ENCODE measurements around the gene TNFRSF19.

Gene TNFRSF19

GRCh38 chr13:23552661-23553060 is 17.6 kb upstream of the TNFRSF19 start:
- no peak overlapping the region for H3K27ac ChIP-seq (replicated peaks)
- TF ChIP-seq POLR2AphosphoS5 (IDR thresholded peaks at IDR 0.05; ENCODE audit: low read depth) (no peak), SPI1 (IDR thresholded peaks at IDR 0.05; ENCODE audit: borderline replicate concordance, low read depth) (no peak), CTCF (IDR thresholded peaks at IDR 0.05; ENCODE audit: insufficient read depth, low read length) (no peak), REST (IDR thresholded peaks at IDR 0.05; ENCODE audit: insufficient replicate concordance, low read depth) (no peak), GABPA (IDR thresholded peaks at IDR 0.05; ENCODE audit: low read depth) (no peak)
- H3K27me3 ChIP-seq (ENCODE audit: insufficient read depth, poor library complexity, severe bottlenecking): no peaks in the 10 kb centered on the region
- H3K4me3 ChIP-seq (replicated peaks; ENCODE audit: insufficient read depth, low read length): no peak overlapping the region
- DNase-seq (ENCODE audit: low read depth in 1 of 2, low spot score in 1 of 2): no peak

GRCh38 chr13:23554000-23554399 is 16.2 kb upstream of the TNFRSF19 start:
- Histone ChIP-seq H3K27ac (replicated peaks) (no peak overlapping the region), H3K4me3 (replicated peaks; ENCODE audit: insufficient read depth, low read length) (no peak overlapping the region), H3K27me3 (ENCODE audit: insufficient read depth, poor library complexity, severe bottlenecking) (no peaks in the 10 kb centered on the region)
- no peak for DNase-seq (ENCODE audit: low read depth in 1 of 2, low spot score in 1 of 2)
- no peak for TF ChIP-seq SPI1 (IDR thresholded peaks at IDR 0.05; ENCODE audit: borderline replicate concordance, low read depth)

- Histone ChIP-seq H3K4me3 (replicated peaks; ENCODE audit: insufficient read depth, low read length) (no peak overlapping the region), H3K27me3 (ENCODE audit: insufficient read depth, poor library complexity, severe bottlenecking) (no peaks in the 10 kb centered on the region), H3K27ac (replicated peaks) (no peak overlapping the region)
- TF ChIP-seq REST (IDR thresholded peaks at IDR 0.05; ENCODE audit: insufficient replicate concordance, low read depth): no peak
- TF ChIP-seq SPI1 (IDR thresholded peaks at IDR 0.05; ENCODE audit: borderline replicate concordance, low read depth): no peak
- no peak for TF ChIP-seq POLR2AphosphoS5 (IDR thresholded peaks at IDR 0.05; ENCODE audit: low read depth)
- no peak for TF ChIP-seq CTCF (IDR thresholded peaks at IDR 0.05; ENCODE audit: insufficient read depth, low read length)
- no peak for TF ChIP-seq GABPA (IDR thresholded peaks at IDR 0.05; ENCODE audit: low read depth)
- no peak for DNase-seq (ENCODE audit: low read depth in 1 of 2, low spot score in 1 of 2)
Measured at GRCh38 chr13:23557043-23557442, 13.2 kb upstream of the TNFRSF19 start.

GRCh38 chr13:23557733-23558132 is 12.5 kb upstream of the TNFRSF19 start:
- no peak for TF ChIP-seq REST (IDR thresholded peaks at IDR 0.05; ENCODE audit: insufficient replicate concordance, low read depth)
- no peak overlapping the region for H3K4me3 ChIP-seq (replicated peaks; ENCODE audit: insufficient read depth, low read length)
- H3K27ac ChIP-seq (replicated peaks): no peak overlapping the region
- DNase-seq (ENCODE audit: low read depth in 1 of 2, low spot score in 1 of 2): no peak
- no peaks in the 10 kb centered on the region for H3K27me3 ChIP-seq (ENCODE audit: insufficient read depth, poor library complexity, severe bottlenecking)
